ACC112 (cell line): Measurements from ENCODE around the gene ERGIC1.

Experiments used
- H2AFZ ChIP-seq: fragments of 200-600 bp; sonication (generic); one replicate; pipeline ENCODE4 v1.6.0; 2017; ENCODE audit warnings: antibody characterized with exemption, low read length; ENCODE audit not compliant: unreplicated experiment
- H3K27ac ChIP-seq: fragments of 200-600 bp; sonication (generic); 2 replicates; pipeline ENCODE4 v1.5.1; 2014; ENCODE audit warnings: low read depth, mild to moderate bottlenecking, antibody characterized with exemption, low read length, moderate library complexity
- H3K27me3 ChIP-seq: fragments of 200-600 bp; sonication (generic); 2 replicates; pipeline ENCODE4 v1.6.1; 2014; ENCODE audit warnings: mild to moderate bottlenecking, antibody characterized with exemption, low read length, moderate library complexity, mixed read lengths; ENCODE audit not compliant: insufficient read depth
- H3K36me3 ChIP-seq: fragments of 200-600 bp; sonication (generic); 2 replicates; pipeline ENCODE4 v1.6.1; 2016; ENCODE audit warnings: mild to moderate bottlenecking, antibody characterized with exemption, low read length, moderate library complexity, mixed read lengths; ENCODE audit not compliant: insufficient read depth
- H3K4me1 ChIP-seq: fragments of 200-600 bp; sonication (generic); one replicate; pipeline ENCODE4 v1.6.1; 2016; ENCODE audit warnings: low read length, mixed read lengths; ENCODE audit not compliant: insufficient read depth, unreplicated experiment, control insufficient read depth
- H3K4me3 ChIP-seq: fragments of 200-600 bp; sonication (generic); 2 replicates; pipeline ENCODE4 v1.5.1; 2014; ENCODE audit warnings: mild to moderate bottlenecking, low read depth, low read length
- H3K79me2 ChIP-seq: fragments of 200-600 bp; sonication (generic); one replicate; pipeline ENCODE4 v1.6.0; 2016; ENCODE audit warnings: low read length; ENCODE audit not compliant: control insufficient read depth, unreplicated experiment, insufficient read depth

The ERGIC1 gene

GRCh38 chr5:172817664-172818063 is 16.4 kb upstream of the ERGIC1 start:
- H3K27me3 ChIP-seq = no peaks in the 10 kb centered on the region
- H3K79me2 ChIP-seq = no peaks in the 10 kb centered on the region
- H2AFZ ChIP-seq = no peak overlapping the region
- H3K36me3 ChIP-seq = no peaks in the 10 kb centered on the region
- H3K4me1 ChIP-seq = peaks cover 14% of the 10 kb centered on the region
- no peak overlapping the region for H3K4me3 ChIP-seq
- H3K27ac ChIP-seq = no peak overlapping the region

- Histone ChIP-seq H3K27ac (no peak overlapping the region), H3K4me1 (peaks cover 14% of the 10 kb centered on the region), H3K4me3 (no peak overlapping the region), H2AFZ (no peak overlapping the region), H3K27me3 (no peaks in the 10 kb centered on the region), H3K79me2 (no peaks in the 10 kb centered on the region), H3K36me3 (no peaks in the 10 kb centered on the region)
Measured at GRCh38 chr5:172818081-172818480, 16.0 kb upstream of the ERGIC1 start.

DNA sequence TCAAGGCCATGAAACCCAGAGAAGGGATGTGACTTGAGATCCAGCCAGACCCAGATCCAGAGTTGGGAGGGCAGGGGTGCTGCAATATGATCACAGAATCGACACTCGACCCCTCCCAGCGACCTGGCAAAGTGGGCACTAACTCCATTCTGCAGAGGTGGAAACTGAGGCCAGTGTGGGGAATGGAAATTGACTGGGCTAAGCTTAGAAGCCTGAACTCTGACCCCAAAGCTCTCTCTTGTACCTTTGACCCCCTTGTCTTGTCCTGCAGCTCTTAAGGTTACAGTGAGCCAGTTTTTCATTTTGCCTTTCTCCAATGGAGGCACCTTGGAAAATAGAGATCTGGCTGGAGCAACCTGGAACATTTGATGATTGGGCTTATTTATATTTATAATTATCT is 14.5 kb upstream of the ERGIC1 start:
- no peak overlapping the region for H2AFZ ChIP-seq
- H3K4me3 ChIP-seq = no peak overlapping the region
- H3K79me2 ChIP-seq = no peaks in the 10 kb centered on the region
- H3K36me3 ChIP-seq = no peaks in the 10 kb centered on the region
- H3K4me1 ChIP-seq = peaks cover 14% of the 10 kb centered on the region
- H3K27ac ChIP-seq = no peak overlapping the region
- H3K27me3 ChIP-seq = no peaks in the 10 kb centered on the region

GRCh38 chr5:172820046-172820767 is 13.8 kb upstream of the ERGIC1 start:
- H3K79me2 ChIP-seq = no peaks in the 10 kb centered on the region
- no peak overlapping the region for H3K27ac ChIP-seq
- no peaks in the 10 kb centered on the region for H3K36me3 ChIP-seq
- H2AFZ ChIP-seq = no peak overlapping the region
- H3K4me1 ChIP-seq = peaks cover 14% of the 10 kb centered on the region
- no peak overlapping the region for H3K4me3 ChIP-seq
- H3K27me3 ChIP-seq = no peaks in the 10 kb centered on the region

GRCh38 chr5:172821340-172821985 is 12.6 kb upstream of the ERGIC1 start:
- Histone ChIP-seq H3K27me3 (no peaks in the 10 kb centered on the region), H3K4me1 (peaks cover 12% of the 10 kb centered on the region), H2AFZ (no peak overlapping the region), H3K79me2 (no peaks in the 10 kb centered on the region), H3K4me3 (no peak overlapping the region), H3K36me3 (no peaks in the 10 kb centered on the region), H3K27ac (peak overlapping the region; percentile 6; the same call in 1 of the 2 replicates)

GRCh38 chr5:172823840-172824362 is 10.2 kb upstream of the ERGIC1 start:
- Histone ChIP-seq H3K27ac (no peak overlapping the region), H3K79me2 (no peaks in the 10 kb centered on the region), H3K4me1 (peaks cover 15% of the 10 kb centered on the region), H2AFZ (no peak overlapping the region), H3K4me3 (no peak overlapping the region), H3K27me3 (no peaks in the 10 kb centered on the region), H3K36me3 (no peaks in the 10 kb centered on the region)

DNA sequence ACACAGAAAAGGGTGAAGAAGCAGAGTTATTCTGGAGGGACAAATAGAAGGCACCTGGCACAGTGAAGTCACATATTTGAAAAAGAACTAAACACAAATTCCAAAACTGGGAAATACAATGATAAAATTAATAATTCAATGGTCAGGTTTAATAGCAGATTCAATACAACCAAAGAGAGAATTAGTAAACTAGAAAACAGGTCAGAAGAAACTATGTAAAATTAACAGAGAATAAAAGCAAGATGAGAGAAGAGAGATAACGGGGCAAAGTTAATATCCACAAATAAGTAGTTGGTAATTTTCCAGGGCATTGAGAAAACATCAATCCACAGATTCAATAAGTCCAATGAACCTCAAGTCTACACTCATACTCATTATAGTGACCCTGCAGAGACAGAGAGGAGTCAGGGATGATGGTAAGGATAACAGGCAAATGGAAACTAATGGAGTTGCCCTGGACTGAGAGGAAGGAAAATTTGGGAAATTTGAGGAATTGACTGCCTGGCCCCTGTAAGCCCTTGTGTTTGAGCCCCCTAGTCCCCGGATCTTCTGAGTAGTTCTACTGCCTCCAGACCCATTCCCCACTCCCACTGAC is 8.3 kb upstream of the ERGIC1 start:
- no peaks in the 10 kb centered on the region for H3K79me2 ChIP-seq
- no peaks in the 10 kb centered on the region for H3K36me3 ChIP-seq
- no peak overlapping the region for H3K4me3 ChIP-seq
- no peak overlapping the region for H3K27ac ChIP-seq
- H3K27me3 ChIP-seq = no peaks in the 10 kb centered on the region
- H2AFZ ChIP-seq = no peak overlapping the region
- H3K4me1 ChIP-seq = peaks cover 27% of the 10 kb centered on the region

DNA sequence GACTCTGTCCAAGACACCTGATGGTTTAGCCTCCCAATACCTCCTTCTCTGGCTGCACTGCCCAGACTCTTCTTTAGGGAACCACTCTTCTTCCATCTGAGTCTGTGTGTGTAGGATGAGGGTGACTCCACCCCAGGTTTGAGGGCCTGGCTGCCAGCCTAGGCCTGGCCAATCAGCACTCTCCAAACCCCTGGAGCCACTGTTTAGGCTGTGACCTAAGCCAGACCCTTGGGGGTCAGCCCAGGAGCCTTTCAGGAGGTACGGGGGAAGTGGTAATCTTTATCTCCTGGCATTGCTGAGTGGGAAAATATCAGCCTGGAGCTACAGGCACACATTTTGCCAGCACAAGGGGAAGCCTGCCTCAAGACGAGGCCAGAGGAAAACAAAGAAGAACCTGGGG is 6.2 kb upstream of the ERGIC1 start:
- H3K4me3 ChIP-seq = no peak overlapping the region
- no peaks in the 10 kb centered on the region for H3K79me2 ChIP-seq
- peaks cover 37% of the 10 kb centered on the region for H3K4me1 ChIP-seq
- peak overlapping the region; percentile 12 for H2AFZ ChIP-seq
- peak overlapping the region; percentile 98 for H3K27ac ChIP-seq
- no peaks in the 10 kb centered on the region for H3K27me3 ChIP-seq
- H3K36me3 ChIP-seq = no peaks in the 10 kb centered on the region

DNA sequence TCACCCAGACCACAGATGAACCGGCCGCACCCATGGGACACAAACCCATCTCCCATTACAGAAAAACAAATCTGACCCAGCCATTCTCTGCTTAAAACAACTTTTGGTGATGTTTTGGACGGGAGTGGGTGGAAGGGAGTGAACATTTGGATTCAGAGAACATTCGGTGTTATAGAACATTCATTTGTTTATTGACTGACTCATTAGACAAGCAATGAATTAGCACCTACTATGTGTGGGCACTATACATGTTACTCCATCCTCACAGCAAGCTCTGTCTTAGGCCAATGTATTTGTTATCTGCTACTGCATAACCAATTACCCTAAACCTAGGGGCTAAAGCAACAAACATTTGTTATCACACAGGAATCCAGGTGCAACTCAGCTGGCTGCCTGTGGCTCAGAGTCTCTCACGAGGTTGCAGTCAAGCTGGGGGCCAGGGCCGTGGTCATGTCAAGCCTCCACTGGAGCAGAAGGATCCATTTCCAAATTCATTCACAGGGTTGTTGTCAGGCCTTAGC is 5.1 kb upstream of the ERGIC1 start:
- Histone ChIP-seq H3K4me1 (peaks cover 45% of the 10 kb centered on the region), H3K27me3 (no peaks in the 10 kb centered on the region), H3K27ac (peak overlapping the region; percentile 98), H2AFZ (peak overlapping the region; percentile 34), H3K4me3 (no peak overlapping the region), H3K79me2 (no peaks in the 10 kb centered on the region), H3K36me3 (no peaks in the 10 kb centered on the region)

GRCh38 chr5:172830275-172830799 is 3.7 kb upstream of the ERGIC1 start:
- Histone ChIP-seq H2AFZ (no peak overlapping the region), H3K4me3 (no peak overlapping the region), H3K27ac (peak overlapping the region; percentile 98), H3K36me3 (no peaks in the 10 kb centered on the region), H3K4me1 (peaks cover 45% of the 10 kb centered on the region), H3K79me2 (peaks cover 12% of the 10 kb centered on the region), H3K27me3 (no peaks in the 10 kb centered on the region)
